Measurements from ENCODE around the gene TYK2. TPM values are rescaled to one million over a fixed set of nuclear protein-coding genes. Genes with fewer than 3 reads are reported as not detected.

The TYK2 gene
- total and polyA plus RNA-seq, 9 of the 15 experiments (the other 6 are each of a cell fraction or from before 2014, with no cell fraction given) = 15.0 to 182 (median 85.9) TPM

- TF ChIP-seq ZNF655 (CRISPR knock-in tag; IDR thresholded peaks at IDR 0.05) (no peak), SLC30A9 (CRISPR knock-in tag; IDR thresholded peaks at IDR 0.05) (no peak), CTCF (IDR thresholded peaks at IDR 0.05 in 2 of 3, conservative IDR thresholded peaks at IDR 0.05 in 1 of 3; ENCODE audit: insufficient read depth in 2 of 3, low read depth in 1 of 3, low read length in 3 of 3) (no peak), NFXL1 (CRISPR knock-in tag; IDR thresholded peaks at IDR 0.05) (no peak), DIDO1 (tag; IDR thresholded peaks at IDR 0.05; ENCODE audit: low read depth) (0 out of 2 replicates have a peak, but pooled peaks have one; percentile 18), MCM7 (IDR thresholded peaks at IDR 0.05) (no peak), ZBTB8A (IDR thresholded peaks at IDR 0.05; ENCODE audit: partially characterized antibody) (no peak), MAFF (IDR thresholded peaks at IDR 0.05; ENCODE audit: low read length) (no peak; the same call in 1 of the 2 replicates), CHD2 (IDR thresholded peaks at IDR 0.05; ENCODE audit: low read depth, low read length) (peak; percentile 30; the same call in 1 of the 2 replicates), GMEB1 (CRISPR knock-in tag; IDR thresholded peaks at IDR 0.05) (peak; percentile 70), GTF3C2 (IDR thresholded peaks at IDR 0.05; ENCODE audit: borderline replicate concordance, extremely low read depth, insufficient read length) (no peak)
Observed at GRCh38 chr19:10332965-10333757, 47.2 kb downstream of the TYK2 start, which contains the start of gene RAVER1 (continued).

Measured in K562 (cell line).